GM12878 (cell line): Measurements from ENCODE around the gene ACACB. TPM values are rescaled to one million over a fixed set of nuclear protein-coding genes. Genes with fewer than 3 reads are reported as not detected.

Source experiments
- ATAC-seq: fragments of 200-7000 bp; cut with Tn5 transposase; 3 replicates; pipeline ENCODE4 v1.9.1; 2020; ENCODE audit warnings: mild to moderate bottlenecking, moderate library complexity
- BruUV-seq: library from RNA; stranded (reverse); fragments of 400-500 nt; replicated peaks from 2 replicates; lab custom pipeline; 2021; lab: Mats Ljungman, UMichigan
- CTCF ChIA-PET: fragments of 300-600 bp; sonication (Branson Sonifier 250); formaldehyde crosslinking; extraction: SDS; loops from one replicate; lab custom pipeline; 2021; ENCODE audit warnings: inconsistent platforms; lab: Yijun Ruan, JAX
- POLR2A ChIA-PET: fragments of 350-600 bp; formaldehyde crosslinking; extraction: SDS; loops from one replicate; lab custom pipeline; 2021; ENCODE audit warnings: inconsistent platforms; lab: Charles Lee
- RAD21 ChIA-PET: fragments of 300-600 bp; sonication (Branson Sonifier 250); formaldehyde crosslinking; loops from one replicate; lab custom pipeline; 2023; ENCODE audit warnings: antibody characterized with exemption; ENCODE audit not compliant: unreplicated experiment; lab: Charles Lee
- SMC1A ChIA-PET: fragments of 300-600 bp; sonication (Branson Sonifier 250); formaldehyde crosslinking; loops from one replicate; lab custom pipeline; 2023; ENCODE audit not compliant: unreplicated experiment, uncharacterized antibody; lab: Charles Lee
- DNase-seq: peaks from one replicate; pipeline ENCODE4 v3.0.0-alpha.2; 2011; ENCODE audit warnings: low read depth, low spot score
- FAIRE-seq: peaks from 3 replicates; lab custom pipeline; 2011; peaks lifted over from hg19 to GRCh38; lab: Jason Lieb, UNC
- H2AFZ ChIP-seq: 2 replicates; pipeline ENCODE4 v1.6.0; 2011; ENCODE audit warnings: low read depth, low read length, control low read depth; ENCODE audit not compliant: control insufficient read depth
- H3K27ac ChIP-seq: 2 replicates; pipeline ENCODE4 v1.5.1; 2011; ENCODE audit warnings: control low read depth; ENCODE audit not compliant: control insufficient read depth, insufficient read depth
- H3K27me3 ChIP-seq, 2 experiments: replicated peaks in 1 of 2; 2 replicates each; pipeline versions ENCODE4 v1.6.0 to v1.6.1; 2011; ENCODE audit warnings: low read length in 1 of 2; ENCODE audit not compliant: control insufficient read depth in 2 of 2, insufficient read depth in 2 of 2
- H3K36me3 ChIP-seq, 2 experiments: 2 replicates each; pipeline ENCODE4 v1.5.1; 2011; ENCODE audit warnings: low read length in 1 of 2; ENCODE audit not compliant: control insufficient read depth in 2 of 2, insufficient read depth in 2 of 2
- H3K4me1 ChIP-seq: 2 replicates; pipeline ENCODE4 v1.6.1; 2011; ENCODE audit warnings: mild to moderate bottlenecking, low read length, moderate library complexity, mixed read lengths; ENCODE audit not compliant: control insufficient read depth, insufficient read depth
- H3K4me2 ChIP-seq: 2 replicates; pipeline ENCODE4 v1.6.0; 2011; ENCODE audit warnings: control low read depth; ENCODE audit not compliant: control insufficient read depth, insufficient read depth
- H3K4me3 ChIP-seq: fragments of 200-600 bp; sonication (generic); 2 replicates; pipeline ENCODE4 v1.5.1; 2016
- H3K79me2 ChIP-seq: 2 replicates; pipeline ENCODE4 v1.6.0; 2011; ENCODE audit warnings: low read length; ENCODE audit not compliant: control insufficient read depth, insufficient read depth
- H3K9ac ChIP-seq: 2 replicates; pipeline ENCODE4 v1.8.0; 2011; ENCODE audit warnings: low read length, control low read depth, mixed read lengths; ENCODE audit not compliant: control insufficient read depth, insufficient read depth
- H3K9me3 ChIP-seq: replicated peaks from 3 replicates; pipeline ENCODE4 v1.5.1; 2011; ENCODE audit warnings: mild to moderate bottlenecking, low read length; ENCODE audit not compliant: control insufficient read depth, insufficient read depth
- H4K20me1 ChIP-seq: 2 replicates; pipeline ENCODE4 v1.6.0; 2011; ENCODE audit not compliant: control insufficient read depth, insufficient read depth
- E4F1 ChIP-seq: fragments of 450-650 bp; IDR thresholded peaks from 2 replicates; pipeline ENCODE4 v1.6.1; 2018; ENCODE audit warnings: borderline replicate concordance, mild to moderate bottlenecking; ENCODE audit not compliant: partially characterized antibody
- EP300 ChIP-seq, 2 experiments: fragments of 150-350 bp in 1 of 2; IDR thresholded peaks; 2 replicates each; pipeline ENCODE4 v1.6.1; 2011 to 2012; ENCODE audit warnings: low read depth in 2 of 2, low read length in 2 of 2, borderline replicate concordance in 1 of 2, improper control_type of control experiment in 1 of 2, inconsistent platforms in 1 of 2; ENCODE audit not compliant: control insufficient read depth in 1 of 2
- NFXL1 ChIP-seq: fragments of 450-650 bp; IDR thresholded peaks from 2 replicates; pipeline ENCODE4 v1.6.1; 2017; ENCODE audit warnings: antibody characterized with exemption, mild to moderate bottlenecking, borderline replicate concordance
- PAX5 ChIP-seq: IDR thresholded peaks from 2 replicates; pipeline ENCODE4 v1.6.1; 2011; ENCODE audit warnings: low read depth, low read length, borderline replicate concordance
- POLR2A ChIP-seq: IDR thresholded peaks from 2 replicates; pipeline ENCODE4 v1.6.1; 2011; ENCODE audit warnings: low read depth, mild to moderate bottlenecking, low read length
- RB1 ChIP-seq: fragments of 450-650 bp; formaldehyde crosslinking; IDR thresholded peaks from 2 replicates; pipeline ENCODE4 v1.6.1; 2017; ENCODE audit warnings: mild to moderate bottlenecking, borderline replicate concordance
- SP1 ChIP-seq: IDR thresholded peaks from one replicate; pipeline ENCODE4 v1.6.1; 2011; ENCODE audit warnings: low read depth, low read length
- TARDBP ChIP-seq: IDR thresholded peaks from 2 replicates; pipeline ENCODE4 v1.6.1; 2016; ENCODE audit warnings: borderline replicate concordance
- TBL1XR1 ChIP-seq: IDR thresholded peaks from 2 replicates; pipeline ENCODE4 v1.6.1; 2012; ENCODE audit warnings: low read depth, low read length, improper control_type of control experiment
- YBX1 ChIP-seq: fragments of 450-650 bp; IDR thresholded peaks from 2 replicates; pipeline ENCODE4 v1.6.1; 2016; ENCODE audit warnings: antibody characterized with exemption
- WGBS: methylation state at CpG from one replicate; pipeline ENCODE4 v1.1.6; 2016; ENCODE audit warnings: low lambda C conversion rate; ENCODE audit not compliant: insufficient replicate concordance, insufficient coverage; ENCODE audit errors: missing lambda C conversion rate; 5-methylcytosine and 5-hydroxymethylcytosine counted together
- in situ Hi-C: fragments of 300-500 bp; cut with MboI; formaldehyde crosslinking; loops from 9 replicates; pipeline ENCODE4 v1.14.3; 2018; ENCODE audit warnings: mixed read lengths
- intact Hi-C: fragments of 100-400 bp; cut with micrococcal nuclease; formaldehyde crosslinking; loops from one replicate; pipeline ENCODE4 v1.14.2; 2022; ENCODE audit not compliant: unreplicated experiment
- polyA plus RNA-seq, 11 experiments: library from polyadenylated mRNA; depleted of rRNA in 4 of 11; unstranded in 6 of 11; stranded (reverse) in 5 of 11; fragments of >200 nt; fragmentation: Nextera tagmentation in 4 of 11; fragmentation: Illumina TruSeq in 1 of 11; extraction: Ambion mirVana in 4 of 11; extraction: Trizol in 1 of 11; gene quantifications; 1 replicate in 1 of 11; 2 replicates in 10 of 11; pipeline versions ENCODE4 v1.2.1 to v1.2.3, GENCODE V29; 2011 to 2016; ENCODE audit warnings: inconsistent platforms in 2 of 11, missing spikeins in 2 of 11, low read depth in 1 of 11
- total RNA-seq, 4 experiments: library from RNA; depleted of rRNA in 3 of 4; stranded (reverse); fragments of >200 nt in 3 of 4; fragmentation: Illumina TruSeq in 1 of 4; extraction: Trizol in 1 of 4; gene quantifications; 2 replicates each; pipeline versions ENCODE4 v1.2.1 to v1.2.3, GENCODE V29; 2013 to 2021
- TF ChIP-seq, protein P1 (sequence below): fragments of 450-650 bp; IDR thresholded peaks from 2 replicates; pipeline ENCODE4 v1.6.1; 2016; ENCODE audit warnings: mild to moderate bottlenecking
- TF ChIP-seq, protein P2 (sequence below): IDR thresholded peaks from 2 replicates; pipeline ENCODE4 v1.6.1; 2012; ENCODE audit warnings: mild to moderate bottlenecking, low read depth, low read length

Gene ACACB
- total and polyA plus RNA-seq, 10 of the 15 experiments (the other 5 are each of a cell fraction or from before 2014, with no cell fraction given), result 0.05 to 1.9 (median 0.38) TPM; not detected in 2

DNA sequence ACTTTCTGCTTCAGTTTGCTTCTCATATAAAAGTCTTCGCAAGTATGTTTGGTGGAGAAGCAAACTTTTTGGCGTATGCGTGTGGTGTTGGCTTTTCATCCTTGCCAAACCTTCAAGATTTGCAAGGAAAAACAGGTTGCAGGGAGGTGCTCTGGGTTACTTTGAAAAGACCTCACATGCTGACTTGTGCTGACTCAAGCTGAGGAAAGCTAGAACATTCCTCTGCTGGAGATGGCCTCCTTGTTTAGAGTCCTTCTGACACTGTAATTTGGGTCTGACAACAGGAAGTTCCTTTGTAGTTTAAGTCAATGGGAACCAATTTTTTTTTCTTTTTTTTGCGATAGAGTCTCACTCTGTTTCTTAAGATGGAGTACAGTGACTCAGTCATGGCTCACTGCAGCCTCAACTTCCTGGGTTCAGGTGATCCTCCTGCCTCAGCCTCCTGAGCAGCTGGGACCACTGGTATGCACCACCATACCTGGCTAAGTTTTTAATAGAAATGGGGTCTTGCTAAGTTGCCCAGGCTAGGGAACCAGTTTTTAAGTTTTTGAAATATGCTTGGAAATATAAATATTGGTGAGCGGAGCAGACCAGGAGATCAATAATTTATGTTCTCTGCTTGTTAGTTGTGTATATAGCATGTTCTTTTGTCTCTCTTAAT, 2.6 kb upstream of the ACACB start:
- no peak overlapping the region for H3K4me3 ChIP-seq
- H3K9me3 ChIP-seq, result no peaks in the 10 kb centered on the region
- 99% methylated on average over 5 of the region's 5 CpGs for WGBS
- no peaks in the 10 kb centered on the region for H3K79me2 ChIP-seq
- intact Hi-C loops (no loop called here), in situ Hi-C loops (no loop called here)
- H2AFZ ChIP-seq, result no peak overlapping the region
- no TSS peak for BruUV-seq
- no peak overlapping the region for H3K9ac ChIP-seq
- ATAC-seq (no peak), DNase-seq (no peak), FAIRE-seq (no peak)
- H3K27me3 ChIP-seq, result no peaks in the 10 kb centered on the region
- RAD21 ChIA-PET, result no interaction called here
- CTCF ChIA-PET, result interaction anchor here (2.2 kb wide), 1 partner anchor 12 kb away, joined by 9 read pairs; no protein-coding TSS in a partner anchor
- SMC1A ChIA-PET, result no interaction called here
- TF ChIP-seq YBX1, result no peak
- TF ChIP-seq EP300 (IDR thresholded peaks at IDR 0.05; ENCODE audit: borderline replicate concordance in 1 of 2, control insufficient read depth in 1 of 2, low read depth in 2 of 2, low read length in 2 of 2), result no peak
- no peak for TF ChIP-seq PAX5
- no peak for TF ChIP-seq RB1
- TF ChIP-seq, protein P1, sequence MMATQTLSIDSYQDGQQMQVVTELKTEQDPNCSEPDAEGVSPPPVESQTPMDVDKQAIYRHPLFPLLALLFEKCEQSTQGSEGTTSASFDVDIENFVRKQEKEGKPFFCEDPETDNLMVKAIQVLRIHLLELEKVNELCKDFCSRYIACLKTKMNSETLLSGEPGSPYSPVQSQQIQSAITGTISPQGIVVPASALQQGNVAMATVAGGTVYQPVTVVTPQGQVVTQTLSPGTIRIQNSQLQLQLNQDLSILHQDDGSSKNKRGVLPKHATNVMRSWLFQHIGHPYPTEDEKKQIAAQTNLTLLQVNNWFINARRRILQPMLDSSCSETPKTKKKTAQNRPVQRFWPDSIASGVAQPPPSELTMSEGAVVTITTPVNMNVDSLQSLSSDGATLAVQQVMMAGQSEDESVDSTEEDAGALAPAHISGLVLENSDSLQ, result no peak
- no peak for TF ChIP-seq NFXL1
- TF ChIP-seq SP1, result no peak
- no peak for TF ChIP-seq E4F1
- TF ChIP-seq TBL1XR1, result no peak
- TF ChIP-seq, protein P2, sequence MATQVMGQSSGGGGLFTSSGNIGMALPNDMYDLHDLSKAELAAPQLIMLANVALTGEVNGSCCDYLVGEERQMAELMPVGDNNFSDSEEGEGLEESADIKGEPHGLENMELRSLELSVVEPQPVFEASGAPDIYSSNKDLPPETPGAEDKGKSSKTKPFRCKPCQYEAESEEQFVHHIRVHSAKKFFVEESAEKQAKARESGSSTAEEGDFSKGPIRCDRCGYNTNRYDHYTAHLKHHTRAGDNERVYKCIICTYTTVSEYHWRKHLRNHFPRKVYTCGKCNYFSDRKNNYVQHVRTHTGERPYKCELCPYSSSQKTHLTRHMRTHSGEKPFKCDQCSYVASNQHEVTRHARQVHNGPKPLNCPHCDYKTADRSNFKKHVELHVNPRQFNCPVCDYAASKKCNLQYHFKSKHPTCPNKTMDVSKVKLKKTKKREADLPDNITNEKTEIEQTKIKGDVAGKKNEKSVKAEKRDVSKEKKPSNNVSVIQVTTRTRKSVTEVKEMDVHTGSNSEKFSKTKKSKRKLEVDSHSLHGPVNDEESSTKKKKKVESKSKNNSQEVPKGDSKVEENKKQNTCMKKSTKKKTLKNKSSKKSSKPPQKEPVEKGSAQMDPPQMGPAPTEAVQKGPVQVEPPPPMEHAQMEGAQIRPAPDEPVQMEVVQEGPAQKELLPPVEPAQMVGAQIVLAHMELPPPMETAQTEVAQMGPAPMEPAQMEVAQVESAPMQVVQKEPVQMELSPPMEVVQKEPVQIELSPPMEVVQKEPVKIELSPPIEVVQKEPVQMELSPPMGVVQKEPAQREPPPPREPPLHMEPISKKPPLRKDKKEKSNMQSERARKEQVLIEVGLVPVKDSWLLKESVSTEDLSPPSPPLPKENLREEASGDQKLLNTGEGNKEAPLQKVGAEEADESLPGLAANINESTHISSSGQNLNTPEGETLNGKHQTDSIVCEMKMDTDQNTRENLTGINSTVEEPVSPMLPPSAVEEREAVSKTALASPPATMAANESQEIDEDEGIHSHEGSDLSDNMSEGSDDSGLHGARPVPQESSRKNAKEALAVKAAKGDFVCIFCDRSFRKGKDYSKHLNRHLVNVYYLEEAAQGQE, result no peak
- TF ChIP-seq TARDBP, result no peak
- no peak for TF ChIP-seq POLR2A
- H3K36me3 ChIP-seq, result peaks cover 4 to 6% of the 10 kb centered on the region in 2 experiments; a peak in 3 of 4 replicates
- no peaks in the 10 kb centered on the region for H3K4me1 ChIP-seq
- H3K27ac ChIP-seq, result no peak overlapping the region
- no peaks in the 10 kb centered on the region for H4K20me1 ChIP-seq
- POLR2A ChIA-PET, result no interaction called here
- H3K4me2 ChIP-seq, result no peak overlapping the region
